Neuron (in vitro differentiated cells): ENCODE measurements around the gene SDS.

ENCODE experiments used
- H2AFZ ChIP-seq: one replicate; pipeline ENCODE4 v1.6.1; 2013; ENCODE audit warnings: low read depth, mild to moderate bottlenecking, inconsistent platforms, low read length, moderate library complexity
- H3K27me3 ChIP-seq: one replicate; pipeline ENCODE4 v1.6.1; 2013; ENCODE audit warnings: low read length; ENCODE audit not compliant: insufficient read depth
- H3K36me3 ChIP-seq: one replicate; pipeline ENCODE4 v1.6.1; 2013; ENCODE audit warnings: low read length; ENCODE audit not compliant: insufficient read depth
- H3K4me1 ChIP-seq: one replicate; pipeline ENCODE4 v1.6.1; 2013; ENCODE audit warnings: low read length; ENCODE audit not compliant: insufficient read depth
- H3K4me3 ChIP-seq: 2 replicates; pipeline ENCODE4 v1.5.1; 2013; ENCODE audit warnings: mild to moderate bottlenecking, low read length, moderate library complexity
- H3K9me3 ChIP-seq: one replicate; pipeline ENCODE4 v1.6.1; 2013; ENCODE audit warnings: low read length

Gene SDS

GRCh38 chr12:113422030-113422885 lies 18.6 kb upstream of the SDS start, which contains the start of gene SDSL:
Gene SDSL, plus strand, starts transcription at chr12:113422380. Its CDS starts 5,603 bp downstream, at chr12:113427983.
- H3K4me3 ChIP-seq: peak within 1 kb of the TSS; percentile 70

GRCh38 chr12:113420996-113421595 lies 17.4 kb upstream of the SDS start:
- H3K4me3 ChIP-seq: no peak overlapping the region
- no peak overlapping the region for H2AFZ ChIP-seq
- peaks cover 14% of the 10 kb centered on the region for H3K4me1 ChIP-seq

More at GRCh38 chr12:113422030-113422885, 18.6 kb upstream of the SDS start, which contains the start of gene SDSL:
- H3K4me1 ChIP-seq: peaks cover 14% of the 10 kb centered on the region
- peak within 1 kb of the TSS; percentile 11 for H2AFZ ChIP-seq
- peaks cover 5% of the 10 kb centered on the region for H3K36me3 ChIP-seq
- H3K27me3 ChIP-seq: no peaks in the 10 kb centered on the region
- H3K9me3 ChIP-seq: no peaks in the 10 kb centered on the region

GRCh38 chr12:113418213-113418879 lies 14.7 kb upstream of the SDS start:
- H3K4me3 ChIP-seq: no peak overlapping the region
- no peak overlapping the region for H2AFZ ChIP-seq
- H3K36me3 ChIP-seq: no peaks in the 10 kb centered on the region
- H3K9me3 ChIP-seq: no peaks in the 10 kb centered on the region
- no peaks in the 10 kb centered on the region for H3K27me3 ChIP-seq
- peaks cover 11% of the 10 kb centered on the region for H3K4me1 ChIP-seq

More at GRCh38 chr12:113420996-113421595, 17.4 kb upstream of the SDS start:
- Histone ChIP-seq H3K9me3 (no peaks in the 10 kb centered on the region), H3K27me3 (no peaks in the 10 kb centered on the region), H3K36me3 (peaks cover 5% of the 10 kb centered on the region)

- Histone ChIP-seq H3K4me1 (no peaks in the 10 kb centered on the region), H3K27me3 (no peaks in the 10 kb centered on the region), H2AFZ (no peak overlapping the region), H3K4me3 (no peak overlapping the region), H3K36me3 (no peaks in the 10 kb centered on the region), H3K9me3 (no peaks in the 10 kb centered on the region)
Observed at GRCh38 chr12:113416091-113416754, 12.5 kb upstream of the SDS start.

- no peaks in the 10 kb centered on the region for H3K36me3 ChIP-seq
- no peaks in the 10 kb centered on the region for H3K9me3 ChIP-seq
- H2AFZ ChIP-seq: no peak overlapping the region
- no peak overlapping the region for H3K4me3 ChIP-seq
- H3K4me1 ChIP-seq: peaks cover 4% of the 10 kb centered on the region
- H3K27me3 ChIP-seq: no peaks in the 10 kb centered on the region
Observed at GRCh38 chr12:113414519-113415038, 10.9 kb upstream of the SDS start.

- Histone ChIP-seq H3K27me3 (no peaks in the 10 kb centered on the region), H2AFZ (no peak overlapping the region), H3K9me3 (no peaks in the 10 kb centered on the region), H3K4me1 (peaks cover 4% of the 10 kb centered on the region), H3K4me3 (no peak overlapping the region), H3K36me3 (no peaks in the 10 kb centered on the region)
Observed at GRCh38 chr12:113413488-113413939, 9.8 kb upstream of the SDS start.

- H2AFZ ChIP-seq: no peak overlapping the region
- H3K27me3 ChIP-seq: peaks cover 3% of the 10 kb centered on the region
- no peaks in the 10 kb centered on the region for H3K9me3 ChIP-seq
- no peaks in the 10 kb centered on the region for H3K36me3 ChIP-seq
- H3K4me3 ChIP-seq: no peak overlapping the region
- H3K4me1 ChIP-seq: peaks cover 4% of the 10 kb centered on the region
Observed at GRCh38 chr12:113409462-113410124, 5.9 kb upstream of the SDS start.

GRCh38 chr12:113408756-113409298 lies 5.1 kb upstream of the SDS start:
- H3K4me1 ChIP-seq: peaks cover 4% of the 10 kb centered on the region
- H3K36me3 ChIP-seq: no peaks in the 10 kb centered on the region
- no peaks in the 10 kb centered on the region for H3K9me3 ChIP-seq
- no peak overlapping the region for H2AFZ ChIP-seq
- H3K4me3 ChIP-seq: no peak overlapping the region
- H3K27me3 ChIP-seq: peaks cover 3% of the 10 kb centered on the region

- Histone ChIP-seq H2AFZ (no peak overlapping the region), H3K36me3 (no peaks in the 10 kb centered on the region), H3K4me1 (peaks cover 4% of the 10 kb centered on the region), H3K27me3 (peaks cover 3% of the 10 kb centered on the region), H3K4me3 (no peak overlapping the region), H3K9me3 (no peaks in the 10 kb centered on the region)
Observed at GRCh38 chr12:113407931-113408600, 4.4 kb upstream of the SDS start.

- no peak overlapping the region for H3K4me3 ChIP-seq
- H3K9me3 ChIP-seq: no peaks in the 10 kb centered on the region
- no peaks in the 10 kb centered on the region for H3K36me3 ChIP-seq
- peaks cover 3% of the 10 kb centered on the region for H3K27me3 ChIP-seq
- H3K4me1 ChIP-seq: peaks cover 4% of the 10 kb centered on the region
- H2AFZ ChIP-seq: no peak overlapping the region
Observed at GRCh38 chr12:113405694-113406093, 2.0 kb upstream of the SDS start.

- H2AFZ ChIP-seq: no peak overlapping the region
Observed at GRCh38 chr12:113402586-113403260, 964 bp downstream of the SDS start.

More at GRCh38 chr12:113402586-113403260, 964 bp downstream of the SDS start:
- Histone ChIP-seq H3K27me3 (peaks cover 3% of the 10 kb centered on the region), H3K9me3 (no peaks in the 10 kb centered on the region), H3K36me3 (no peaks in the 10 kb centered on the region), H3K4me3 (no peak overlapping the region), H3K4me1 (no peaks in the 10 kb centered on the region)
